Activated B cell treated with CpG ODN at 0.5 μM for 24 hours (primary cell): ENCODE measurements around the gene KL. TPM values are rescaled to one million over a fixed set of nuclear protein-coding genes. Genes with fewer than 3 reads are reported as not detected.

Experiments
- ATAC-seq: fragments of 200-7000 bp; cut with Tn5 transposase; one replicate; pipeline ENCODE4 v1.10.0; 2021; ENCODE audit warnings: low read depth, mild to moderate bottlenecking, moderate library complexity
- CTCF ChIA-PET: fragments of 350-600 bp; sonication (Branson Sonifier 250); formaldehyde crosslinking; loops from one replicate; lab custom pipeline; 2021; ENCODE audit warnings: antibody characterized with exemption; lab: Charles Lee
- POLR2A ChIA-PET: fragments of 350-600 bp; sonication (Branson Sonifier 250); formaldehyde crosslinking; loops from one replicate; lab custom pipeline; 2021; ENCODE audit warnings: antibody characterized with exemption; lab: Charles Lee
- DNase-seq: peaks from one replicate; pipeline ENCODE4 v3.0.0; 2022
- H3K27ac Mint-ChIP-seq: one replicate; pipeline ENCODE4 v1.8.0; 2020; ENCODE audit warnings: mixed read lengths
- H3K27me3 Mint-ChIP-seq: one replicate; pipeline ENCODE4 v1.8.0; 2021; ENCODE audit warnings: mixed read lengths
- H3K36me3 Mint-ChIP-seq: one replicate; pipeline ENCODE4 v1.8.0; 2021; ENCODE audit warnings: low read depth, mixed read lengths
- H3K4me1 Mint-ChIP-seq: one replicate; pipeline ENCODE4 v1.8.0; 2021; ENCODE audit warnings: mixed read lengths
- H3K4me3 Mint-ChIP-seq: one replicate; pipeline ENCODE4 v1.8.0; 2020; ENCODE audit warnings: mild to moderate bottlenecking, mixed read lengths
- H3K9me3 Mint-ChIP-seq: one replicate; pipeline ENCODE4 v1.8.0; 2020; ENCODE audit warnings: mixed read lengths
- intact Hi-C: fragments of 100-400 bp; cut with micrococcal nuclease; formaldehyde crosslinking; loops from one replicate; pipeline ENCODE4 v1.15.1; 2024
- total RNA-seq: library from RNA; stranded (reverse); gene quantifications from 2 replicates; pipeline ENCODE4 v1.2.3, GENCODE V29; 2022
- TF ChIP-seq, protein P1 (sequence below): fragments of 200-600 bp; IDR thresholded peaks from one replicate; pipeline ENCODE4 v1.8.0; 2022; ENCODE audit warnings: antibody characterized with exemption, mild to moderate bottlenecking

KL gene
- total RNA-seq, 1 donor from 2014 or later, result 0.07 TPM

DNA sequence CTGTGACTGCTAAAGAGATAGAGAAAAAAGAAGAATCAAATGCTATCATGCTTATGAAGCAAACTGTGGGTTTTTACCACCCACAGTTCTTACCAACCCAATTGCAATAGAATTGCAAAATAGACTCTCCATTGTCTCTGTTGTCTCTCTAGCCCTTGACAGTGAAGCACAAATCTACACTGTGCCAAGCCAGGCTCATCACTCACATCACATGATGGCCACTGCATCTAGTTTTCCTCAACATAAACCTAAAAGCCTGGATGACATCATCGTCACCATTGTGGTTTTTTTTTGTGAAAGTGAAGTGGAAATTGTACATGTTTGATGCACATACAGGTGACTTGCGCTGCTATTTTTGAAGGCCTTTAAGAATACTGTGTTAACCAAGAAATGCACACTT lies 56.1 kb downstream of the KL start:
- H3K9me3 Mint-ChIP-seq, result no peaks in the 10 kb centered on the region
- TF ChIP-seq, protein P1, sequence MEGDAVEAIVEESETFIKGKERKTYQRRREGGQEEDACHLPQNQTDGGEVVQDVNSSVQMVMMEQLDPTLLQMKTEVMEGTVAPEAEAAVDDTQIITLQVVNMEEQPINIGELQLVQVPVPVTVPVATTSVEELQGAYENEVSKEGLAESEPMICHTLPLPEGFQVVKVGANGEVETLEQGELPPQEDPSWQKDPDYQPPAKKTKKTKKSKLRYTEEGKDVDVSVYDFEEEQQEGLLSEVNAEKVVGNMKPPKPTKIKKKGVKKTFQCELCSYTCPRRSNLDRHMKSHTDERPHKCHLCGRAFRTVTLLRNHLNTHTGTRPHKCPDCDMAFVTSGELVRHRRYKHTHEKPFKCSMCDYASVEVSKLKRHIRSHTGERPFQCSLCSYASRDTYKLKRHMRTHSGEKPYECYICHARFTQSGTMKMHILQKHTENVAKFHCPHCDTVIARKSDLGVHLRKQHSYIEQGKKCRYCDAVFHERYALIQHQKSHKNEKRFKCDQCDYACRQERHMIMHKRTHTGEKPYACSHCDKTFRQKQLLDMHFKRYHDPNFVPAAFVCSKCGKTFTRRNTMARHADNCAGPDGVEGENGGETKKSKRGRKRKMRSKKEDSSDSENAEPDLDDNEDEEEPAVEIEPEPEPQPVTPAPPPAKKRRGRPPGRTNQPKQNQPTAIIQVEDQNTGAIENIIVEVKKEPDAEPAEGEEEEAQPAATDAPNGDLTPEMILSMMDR, result no peak
- no peak overlapping the region for H3K4me3 Mint-ChIP-seq
- no peak overlapping the region for H3K27ac Mint-ChIP-seq
- no peak for ATAC-seq
- H3K4me1 Mint-ChIP-seq, result no peaks in the 10 kb centered on the region
- intact Hi-C loops, result no loop called here
- ChIA-PET CTCF (no interaction called here), POLR2A (no interaction called here)
- H3K36me3 Mint-ChIP-seq, result no peaks in the 10 kb centered on the region
- no peaks in the 10 kb centered on the region for H3K27me3 Mint-ChIP-seq
- no peak for DNase-seq

DNA sequence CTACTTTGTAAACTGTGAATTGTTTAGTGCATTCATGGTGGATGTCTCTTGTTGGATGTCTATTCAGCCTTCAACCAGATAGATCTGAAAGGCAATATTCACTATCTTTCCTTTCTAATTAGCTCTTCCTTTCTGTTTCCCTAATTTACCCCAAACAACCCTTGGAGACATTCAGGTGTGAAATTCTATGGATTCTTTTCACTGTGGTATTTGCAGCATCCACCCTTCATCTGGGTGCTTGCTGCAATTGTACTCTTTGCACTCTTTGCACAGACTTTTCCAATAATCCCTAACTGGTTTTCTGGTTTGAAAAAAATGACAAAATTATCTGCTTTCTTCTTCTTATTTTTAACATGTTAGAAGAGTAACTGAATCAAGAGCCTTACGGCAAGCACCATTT lies 56.5 kb downstream of the KL start:
- no peak overlapping the region for H3K4me3 Mint-ChIP-seq
- DNase-seq (no peak), ATAC-seq (no peak)
- H3K36me3 Mint-ChIP-seq, result no peaks in the 10 kb centered on the region
- no peaks in the 10 kb centered on the region for H3K27me3 Mint-ChIP-seq
- H3K4me1 Mint-ChIP-seq, result no peaks in the 10 kb centered on the region
- CTCF ChIA-PET, result no interaction called here
- intact Hi-C loops, result no loop called here
- TF ChIP-seq, protein P1, result no peak
- no peaks in the 10 kb centered on the region for H3K9me3 Mint-ChIP-seq
- POLR2A ChIA-PET, result no interaction called here
- no peak overlapping the region for H3K27ac Mint-ChIP-seq

DNA sequence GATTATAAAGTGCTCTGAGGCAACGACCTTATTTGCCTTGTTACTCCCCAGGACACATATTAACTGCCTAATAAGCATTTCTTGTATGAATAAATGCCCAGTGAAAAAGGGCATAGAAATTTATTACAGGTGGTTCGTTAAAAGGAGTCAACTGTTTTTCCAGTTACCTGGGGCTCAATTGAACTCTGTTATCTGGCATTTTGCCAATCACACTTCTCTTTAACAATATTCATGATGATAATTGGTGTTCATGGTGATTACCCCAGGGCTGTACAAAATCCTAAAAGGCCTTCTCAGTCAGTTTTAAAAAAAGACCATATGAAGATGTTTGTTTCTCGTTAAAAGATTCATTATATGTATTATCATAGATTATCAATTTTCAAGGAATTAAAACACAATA lies 57.1 kb downstream of the KL start:
- ChIA-PET POLR2A (no interaction called here), CTCF (no interaction called here)
- TF ChIP-seq, protein P1, result no peak
- no peaks in the 10 kb centered on the region for H3K27me3 Mint-ChIP-seq
- no peaks in the 10 kb centered on the region for H3K36me3 Mint-ChIP-seq
- no peaks in the 10 kb centered on the region for H3K4me1 Mint-ChIP-seq
- ATAC-seq (no peak), DNase-seq (no peak)
- H3K27ac Mint-ChIP-seq, result no peak overlapping the region
- intact Hi-C loops, result no loop called here
- no peaks in the 10 kb centered on the region for H3K9me3 Mint-ChIP-seq
- no peak overlapping the region for H3K4me3 Mint-ChIP-seq

DNA sequence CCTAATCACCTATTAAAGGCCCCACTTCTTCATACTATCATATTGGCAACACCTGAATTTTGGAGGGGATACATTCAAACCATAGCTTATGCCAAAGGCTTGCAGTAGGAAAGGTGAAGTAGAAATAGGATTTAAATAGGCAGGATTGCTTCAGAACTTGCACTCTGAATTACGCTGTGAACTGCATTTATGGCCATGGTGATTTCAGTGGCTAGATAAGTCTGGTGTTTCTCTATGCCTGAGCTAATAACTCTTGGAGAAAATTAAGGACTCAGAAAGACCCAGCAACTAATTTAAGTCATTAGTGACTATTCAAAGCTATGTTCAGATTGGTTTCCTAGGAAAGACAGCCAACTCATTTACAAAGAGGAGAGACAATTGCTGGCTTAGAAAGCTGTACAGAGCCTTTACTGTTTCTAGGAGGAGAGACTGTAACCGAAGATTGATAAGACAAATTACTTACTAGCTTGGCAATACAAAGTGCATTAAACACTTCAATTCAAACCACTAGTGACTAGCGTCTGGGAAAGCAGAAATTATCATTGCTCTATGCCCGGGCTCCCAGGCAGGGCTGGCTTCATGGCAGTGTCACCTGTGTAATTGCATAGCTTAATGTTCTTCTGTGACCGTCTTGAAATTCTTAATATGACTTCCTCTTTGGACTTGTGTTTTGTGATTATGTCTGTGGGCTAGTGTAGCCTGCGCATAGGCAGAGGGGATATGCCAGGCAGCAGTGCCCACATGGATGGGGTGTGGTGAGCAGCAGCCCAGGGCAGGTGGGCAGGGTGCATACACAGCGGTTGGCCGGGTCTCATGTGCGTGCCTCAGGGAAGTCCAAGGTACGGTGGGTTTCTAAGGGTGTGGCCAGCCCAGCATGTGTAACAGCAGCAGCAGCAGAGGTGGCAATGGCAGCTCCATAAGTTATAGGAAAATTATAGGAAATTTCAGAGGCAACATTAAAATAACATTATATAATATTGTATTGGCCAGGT lies 60.1 kb downstream of the KL start:
- Mint-ChIP-seq H3K4me3 (no peak overlapping the region), H3K4me1 (no peaks in the 10 kb centered on the region), H3K9me3 (no peaks in the 10 kb centered on the region), H3K36me3 (no peaks in the 10 kb centered on the region), H3K27me3 (peaks cover 9% of the 10 kb centered on the region), H3K27ac (no peak overlapping the region)
- POLR2A ChIA-PET, result no interaction called here
- intact Hi-C loops, result no loop called here
- no peak for ATAC-seq
- TF ChIP-seq, protein P1, result no peak
- DNase-seq, result no peak
- CTCF ChIA-PET, result no interaction called here

DNA sequence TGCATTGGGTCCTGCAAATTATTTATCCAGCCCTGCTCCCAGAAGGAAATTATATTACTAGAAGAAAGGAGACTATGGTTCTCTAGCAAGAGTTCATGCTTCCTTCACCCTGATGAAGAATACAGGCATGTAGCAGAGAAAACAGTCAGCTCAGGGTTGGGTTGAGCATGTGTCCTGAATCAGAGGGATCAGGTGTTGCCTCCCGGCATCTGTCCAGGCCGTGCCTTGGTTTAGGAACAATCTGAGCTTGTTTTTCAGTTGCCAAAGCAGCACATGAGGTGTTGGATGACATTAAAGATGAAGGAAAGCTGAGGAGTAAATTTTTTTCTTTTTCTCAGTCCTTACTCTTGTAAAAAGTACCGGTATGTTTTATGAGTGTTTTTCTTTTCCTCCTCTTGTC lies 62.0 kb downstream of the KL start:
- no peak for ATAC-seq
- H3K4me3 Mint-ChIP-seq, result no peak overlapping the region
- H3K9me3 Mint-ChIP-seq, result no peaks in the 10 kb centered on the region
- no peak overlapping the region for H3K27ac Mint-ChIP-seq
- TF ChIP-seq, protein P1, result no peak
- H3K27me3 Mint-ChIP-seq, result peaks cover 11% of the 10 kb centered on the region
- no peak for DNase-seq
- intact Hi-C loops, result no loop called here
- no peaks in the 10 kb centered on the region for H3K36me3 Mint-ChIP-seq
- CTCF ChIA-PET, result no interaction called here
- POLR2A ChIA-PET, result no interaction called here
- no peaks in the 10 kb centered on the region for H3K4me1 Mint-ChIP-seq
